IMR-90 (cell line): ENCODE results near the gene CENPV.
"Not testable (repeated sequence)": the region's sequence is repeated elsewhere in the genome, so short reads cannot be mapped to it uniquely, and the experiment has no call there.

Experiments
- FOS ChIP-seq: fragments of 150-350 bp; IDR thresholded peaks from 2 replicates; pipeline ENCODE4 v1.6.1; 2016; ENCODE audit warnings: low read depth, low read length
- RAD21 ChIP-seq: IDR thresholded peaks from 2 replicates; pipeline ENCODE4 v1.6.1; 2012; ENCODE audit warnings: low read length, improper control_type of control experiment
- RCOR1 ChIP-seq: IDR thresholded peaks from 2 replicates; pipeline ENCODE4 v1.6.1; 2012; ENCODE audit warnings: mild to moderate bottlenecking, low read length, improper control_type of control experiment; ENCODE audit not compliant: insufficient replicate concordance
- RFX5 ChIP-seq: IDR thresholded peaks from 2 replicates; pipeline ENCODE4 v1.8.0; 2012; ENCODE audit warnings: low read depth, mild to moderate bottlenecking, low read length, moderate library complexity
- SMC3 ChIP-seq: fragments of 150-350 bp; IDR thresholded peaks from 2 replicates; pipeline ENCODE4 v1.6.1; 2016; ENCODE audit warnings: low read depth, mild to moderate bottlenecking, antibody characterized with exemption, low read length, moderate library complexity
- TF ChIP-seq, protein P1 (sequence below): conservative IDR thresholded peaks from 2 replicates; pipeline ENCODE4 v1.5.1; 2012; ENCODE audit warnings: mild to moderate bottlenecking, low read depth, low read length, improper control_type of control experiment

DNA sequence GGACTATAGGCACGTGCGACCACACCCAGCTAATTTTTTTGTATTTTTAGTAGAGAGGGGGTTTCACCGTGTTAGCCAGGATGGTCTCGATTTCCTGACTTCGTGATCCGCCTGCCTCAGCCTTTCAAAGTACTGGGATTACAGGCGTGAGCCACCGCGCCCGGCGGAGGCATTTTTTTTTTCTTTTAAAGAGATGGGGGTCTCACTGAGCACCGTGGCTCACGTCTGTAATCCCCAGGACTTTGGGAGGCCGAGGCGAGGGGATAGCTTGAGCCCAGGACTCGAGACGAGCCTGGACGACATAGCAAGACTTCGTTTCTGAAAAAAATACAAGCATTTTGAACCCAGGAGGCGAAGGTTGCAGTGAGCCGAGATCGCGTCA, 32.8 kb upstream of the CENPV start:
- TF ChIP-seq, protein P1, sequence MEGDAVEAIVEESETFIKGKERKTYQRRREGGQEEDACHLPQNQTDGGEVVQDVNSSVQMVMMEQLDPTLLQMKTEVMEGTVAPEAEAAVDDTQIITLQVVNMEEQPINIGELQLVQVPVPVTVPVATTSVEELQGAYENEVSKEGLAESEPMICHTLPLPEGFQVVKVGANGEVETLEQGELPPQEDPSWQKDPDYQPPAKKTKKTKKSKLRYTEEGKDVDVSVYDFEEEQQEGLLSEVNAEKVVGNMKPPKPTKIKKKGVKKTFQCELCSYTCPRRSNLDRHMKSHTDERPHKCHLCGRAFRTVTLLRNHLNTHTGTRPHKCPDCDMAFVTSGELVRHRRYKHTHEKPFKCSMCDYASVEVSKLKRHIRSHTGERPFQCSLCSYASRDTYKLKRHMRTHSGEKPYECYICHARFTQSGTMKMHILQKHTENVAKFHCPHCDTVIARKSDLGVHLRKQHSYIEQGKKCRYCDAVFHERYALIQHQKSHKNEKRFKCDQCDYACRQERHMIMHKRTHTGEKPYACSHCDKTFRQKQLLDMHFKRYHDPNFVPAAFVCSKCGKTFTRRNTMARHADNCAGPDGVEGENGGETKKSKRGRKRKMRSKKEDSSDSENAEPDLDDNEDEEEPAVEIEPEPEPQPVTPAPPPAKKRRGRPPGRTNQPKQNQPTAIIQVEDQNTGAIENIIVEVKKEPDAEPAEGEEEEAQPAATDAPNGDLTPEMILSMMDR, result not testable (repeated sequence)
- not testable (repeated sequence) for TF ChIP-seq SMC3, RFX5, FOS, RCOR1, RAD21
